B cell (primary cell): ENCODE data around the gene ITGA3. TPM values are rescaled to one million over a fixed set of nuclear protein-coding genes. Genes with fewer than 3 reads are reported as not detected.

Source experiments
- ATAC-seq: fragments of 200-7000 bp; cut with Tn5 transposase; one replicate; pipeline ENCODE4 v1.10.0; 2021; ENCODE audit warnings: low read depth, mild to moderate bottlenecking, moderate number of reproducible peaks, moderate library complexity
- CTCF ChIA-PET: fragments of 350-600 bp; sonication (Branson Sonifier 250); formaldehyde crosslinking; loops from one replicate; lab custom pipeline; 2021; ENCODE audit warnings: antibody characterized with exemption, inconsistent platforms; lab: Charles Lee
- POLR2A ChIA-PET: fragments of 350-600 bp; sonication (Branson Sonifier 250); formaldehyde crosslinking; loops from one replicate; lab custom pipeline; 2021; ENCODE audit warnings: antibody characterized with exemption; lab: Charles Lee
- DNase-seq: peaks from one replicate; pipeline ENCODE4 v3.0.0; 2013
- H2AFZ ChIP-seq: 2 replicates; pipeline ENCODE4 v1.6.1; 2012; ENCODE audit warnings: mild to moderate bottlenecking, low read depth, low read length; ENCODE audit not compliant: insufficient read depth, poor library complexity, severe bottlenecking
- H3K27ac ChIP-seq, 2 donors: 1 replicate in 1 of 2; 2 replicates in 1 of 2; pipeline ENCODE4 v1.5.1; 2012 to 2013; ENCODE audit warnings: low read length in 2 of 2, mild to moderate bottlenecking in 2 of 2, moderate library complexity in 1 of 2
- H3K27me3 ChIP-seq, 4 experiments: fragments of 200-600 bp in 1 of 4; sonication (generic) in 1 of 4; replicated peaks in 1 of 4; 1 replicate in 2 of 4; 2 replicates in 2 of 4; pipeline versions ENCODE4 v1.6.1 to v1.7.0; 2013 to 2016; ENCODE audit warnings: low read length in 3 of 4, mild to moderate bottlenecking in 2 of 4, mixed read lengths in 1 of 4, moderate library complexity in 1 of 4; ENCODE audit not compliant: insufficient read depth in 4 of 4, control insufficient read depth in 3 of 4; ENCODE audit errors: control extremely low read depth in 1 of 4
- H3K36me3 ChIP-seq, 2 experiments: replicated peaks in 1 of 2; 1 replicate in 1 of 2; 2 replicates in 1 of 2; pipeline versions ENCODE4 v1.6.1 to v1.7.1; 2013; ENCODE audit warnings: low read length in 1 of 2; ENCODE audit not compliant: insufficient read depth in 2 of 2, control insufficient read depth in 1 of 2; ENCODE audit errors: control extremely low read depth in 1 of 2, extremely low read depth in 1 of 2
- H3K4me1 ChIP-seq, 2 donors: fragments of 200-600 bp in 1 of 2; sonication (generic) in 1 of 2; 1 replicate in 1 of 2; 2 replicates in 1 of 2; pipeline versions ENCODE4 v1.5.1 to v1.6.1; 2013 to 2017; ENCODE audit warnings: low read length in 2 of 2; ENCODE audit not compliant: control insufficient read depth in 2 of 2, insufficient read depth in 2 of 2
- H3K4me2 ChIP-seq: replicated peaks from 2 replicates; pipeline ENCODE3; 2012; ENCODE audit warnings: mild to moderate bottlenecking, low read depth, low read length; ENCODE audit not compliant: poor library complexity, severe bottlenecking
- H3K4me3 ChIP-seq, 5 experiments: fragments of 200-600 bp in 1 of 5; sonication (generic) in 1 of 5; 1 replicate in 3 of 5; 2 replicates in 2 of 5; pipeline versions ENCODE4 v1.5.1 to v1.7.0; 2011 to 2016; ENCODE audit warnings: low read length in 4 of 5, mild to moderate bottlenecking in 4 of 5, low read depth in 2 of 5, control low read depth in 1 of 5, moderate library complexity in 1 of 5; ENCODE audit not compliant: insufficient read depth in 1 of 5; ENCODE audit errors: control extremely low read depth in 1 of 5, extremely low read depth in 1 of 5
- H3K79me2 ChIP-seq: fragments of 200-600 bp; sonication (generic); one replicate; pipeline ENCODE4 v1.6.0; 2016; ENCODE audit warnings: low read length; ENCODE audit not compliant: control insufficient read depth, insufficient read depth
- H3K9ac ChIP-seq: fragments of 200-600 bp; sonication (generic); 2 replicates; pipeline ENCODE4 v1.6.1; 2017; ENCODE audit warnings: mild to moderate bottlenecking, low read length, moderate library complexity
- H3K9me3 ChIP-seq, 3 donors: one replicate each; pipeline versions ENCODE4 v1.6.1 to v1.7.1; 2013; ENCODE audit warnings: low read length in 2 of 3; ENCODE audit not compliant: control insufficient read depth in 2 of 3, insufficient read depth in 1 of 3; ENCODE audit errors: control extremely low read depth in 1 of 3
- H4K20me1 ChIP-seq: 2 replicates; pipeline ENCODE4 v1.6.0; 2012; ENCODE audit warnings: mild to moderate bottlenecking, low read length; ENCODE audit not compliant: insufficient read depth, control insufficient read depth, poor library complexity, severe bottlenecking
- H3K27ac Mint-ChIP-seq: one replicate; pipeline ENCODE4 v1.8.0; 2021; ENCODE audit warnings: mixed read lengths
- H3K27me3 Mint-ChIP-seq: one replicate; pipeline ENCODE4 v1.8.0; 2021; ENCODE audit warnings: mixed read lengths
- H3K4me1 Mint-ChIP-seq: one replicate; pipeline ENCODE4 v1.8.0; 2021; ENCODE audit warnings: mixed read lengths
- H3K4me3 Mint-ChIP-seq: one replicate; pipeline ENCODE4 v1.8.0; 2021; ENCODE audit warnings: mixed read lengths
- H3K9me3 Mint-ChIP-seq: one replicate; pipeline ENCODE4 v1.8.0; 2022; ENCODE audit warnings: mixed read lengths; ENCODE audit not compliant: insufficient read depth
- EZH2 ChIP-seq: IDR thresholded peaks from 2 replicates; pipeline ENCODE4 v1.6.1; 2012; ENCODE audit warnings: borderline replicate concordance, low read depth, mild to moderate bottlenecking, moderate library complexity, low read length; ENCODE audit not compliant: insufficient read depth, poor library complexity, severe bottlenecking
- WGBS: methylation state at CpG from one replicate; pipeline ENCODE4 v1.1.5; 2013; ENCODE audit warnings: missing lambda C conversion rate; ENCODE audit not compliant: insufficient coverage; 5-methylcytosine and 5-hydroxymethylcytosine counted together
- intact Hi-C: fragments of 100-400 bp; cut with micrococcal nuclease; formaldehyde crosslinking; loops from one replicate; pipeline ENCODE4 v1.10.0; 2022
- polyA plus RNA-seq: library from polyadenylated mRNA; depleted of rRNA; stranded (reverse); fragments of >200 nt; gene quantifications from 2 replicates; pipeline ENCODE4 v1.2.3, GENCODE V29; 2012
- total RNA-seq, 2 donors: library from RNA; stranded (reverse); fragments of 120-200 nt in 1 of 2; gene quantifications; 1 replicate in 1 of 2; 2 replicates in 1 of 2; pipeline versions ENCODE4 v1.2.3 to v1.2.4, GENCODE V29; 2013 to 2022
- TF ChIP-seq, protein P1 (sequence below): fragments of 200-600 bp; IDR thresholded peaks from one replicate; pipeline ENCODE4 v1.8.0; 2022; ENCODE audit warnings: antibody characterized with exemption, mild to moderate bottlenecking

The ITGA3 gene
- total and polyA plus RNA-seq, 2 donors (not counting 1 experiment from before 2014, with no cell fraction given), result 11.9 to 13.3 TPM

DNA sequence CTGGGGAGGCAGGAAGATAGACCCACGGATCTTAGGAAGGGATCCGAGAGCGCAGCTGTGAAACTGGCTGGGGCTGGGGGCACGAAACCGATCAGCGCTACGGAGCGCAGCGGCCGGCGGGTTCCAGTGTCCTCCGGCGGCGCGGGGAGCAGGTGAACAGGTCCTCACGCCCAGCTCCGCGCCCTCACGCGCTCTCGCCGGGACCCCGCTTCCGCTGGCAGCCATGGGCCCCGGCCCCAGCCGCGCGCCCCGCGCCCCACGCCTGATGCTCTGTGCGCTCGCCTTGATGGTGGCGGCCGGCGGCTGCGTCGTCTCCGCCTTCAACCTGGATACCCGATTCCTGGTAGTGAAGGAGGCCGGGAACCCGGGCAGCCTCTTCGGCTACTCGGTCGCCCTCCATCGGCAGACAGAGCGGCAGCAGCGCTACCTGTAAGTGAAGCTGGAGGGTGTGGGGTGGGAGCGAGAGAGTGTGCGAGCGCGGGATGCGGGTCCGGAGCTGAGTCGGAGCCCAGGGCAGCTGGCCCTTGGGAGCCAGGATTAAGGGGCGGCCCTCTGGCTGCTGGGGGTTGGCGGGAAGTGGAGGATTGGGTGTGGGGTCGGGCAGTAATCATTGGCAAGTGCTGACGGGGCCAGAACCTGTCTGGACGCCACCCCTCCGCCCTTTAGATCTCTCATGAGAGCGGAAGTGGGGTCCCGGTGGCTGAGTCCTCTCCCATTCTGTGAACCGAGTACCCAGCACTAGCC, 479 bp downstream of the ITGA3 start:
- peak overlapping the region; percentile 34 to 80 (median 64) for H3K4me3 ChIP-seq
- H2AFZ ChIP-seq, result peak overlapping the region; percentile 93
- no peaks in the 10 kb centered on the region for H3K79me2 ChIP-seq
- H3K27me3 ChIP-seq, result peaks cover 0 to 48% (median 3%) of the 10 kb centered on the region in 4 experiments
- WGBS, result under 1% methylated on average over 64 of the region's 64 CpGs
- peak overlapping the region; percentile 92 for H3K4me3 Mint-ChIP-seq
- peak; percentile 65 for ATAC-seq
- peak overlapping the region; percentile 75 for H3K9ac ChIP-seq
- no peaks in the 10 kb centered on the region for H3K36me3 ChIP-seq
- TF ChIP-seq, protein P1, sequence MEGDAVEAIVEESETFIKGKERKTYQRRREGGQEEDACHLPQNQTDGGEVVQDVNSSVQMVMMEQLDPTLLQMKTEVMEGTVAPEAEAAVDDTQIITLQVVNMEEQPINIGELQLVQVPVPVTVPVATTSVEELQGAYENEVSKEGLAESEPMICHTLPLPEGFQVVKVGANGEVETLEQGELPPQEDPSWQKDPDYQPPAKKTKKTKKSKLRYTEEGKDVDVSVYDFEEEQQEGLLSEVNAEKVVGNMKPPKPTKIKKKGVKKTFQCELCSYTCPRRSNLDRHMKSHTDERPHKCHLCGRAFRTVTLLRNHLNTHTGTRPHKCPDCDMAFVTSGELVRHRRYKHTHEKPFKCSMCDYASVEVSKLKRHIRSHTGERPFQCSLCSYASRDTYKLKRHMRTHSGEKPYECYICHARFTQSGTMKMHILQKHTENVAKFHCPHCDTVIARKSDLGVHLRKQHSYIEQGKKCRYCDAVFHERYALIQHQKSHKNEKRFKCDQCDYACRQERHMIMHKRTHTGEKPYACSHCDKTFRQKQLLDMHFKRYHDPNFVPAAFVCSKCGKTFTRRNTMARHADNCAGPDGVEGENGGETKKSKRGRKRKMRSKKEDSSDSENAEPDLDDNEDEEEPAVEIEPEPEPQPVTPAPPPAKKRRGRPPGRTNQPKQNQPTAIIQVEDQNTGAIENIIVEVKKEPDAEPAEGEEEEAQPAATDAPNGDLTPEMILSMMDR, result peak; percentile 32
- no peak for TF ChIP-seq EZH2
- ChIA-PET CTCF (interaction anchor here (0.7 to 3.7 kb wide), 11 partner anchors 11 to 241 kb away, joined by 3 to 25 read pairs (median 5); no protein-coding TSS in a partner anchor), POLR2A (interaction anchor here (0.6 to 1.1 kb wide), 2 partner anchors 62 to 309 kb away, joined by 3 to 7 read pairs; no protein-coding TSS in a partner anchor)
- peaks cover 11 to 22% of the 10 kb centered on the region in 2 donors for H3K4me1 ChIP-seq
- intact Hi-C loops, result no loop called here
- H3K4me2 ChIP-seq, result peak overlapping the region; percentile 99
- H3K27ac Mint-ChIP-seq, result peak overlapping the region; percentile 67
- peak; percentile 71 for DNase-seq
- peaks cover 17% of the 10 kb centered on the region for H3K27me3 Mint-ChIP-seq
- no peak overlapping the region for H3K27ac ChIP-seq
- no peaks in the 10 kb centered on the region for H4K20me1 ChIP-seq
- peaks cover 0 to 3% (median 0%) of the 10 kb centered on the region in 3 donors for H3K9me3 ChIP-seq
- H3K4me1 Mint-ChIP-seq, result peaks cover 22% of the 10 kb centered on the region
- no peaks in the 10 kb centered on the region for H3K9me3 Mint-ChIP-seq

DNA sequence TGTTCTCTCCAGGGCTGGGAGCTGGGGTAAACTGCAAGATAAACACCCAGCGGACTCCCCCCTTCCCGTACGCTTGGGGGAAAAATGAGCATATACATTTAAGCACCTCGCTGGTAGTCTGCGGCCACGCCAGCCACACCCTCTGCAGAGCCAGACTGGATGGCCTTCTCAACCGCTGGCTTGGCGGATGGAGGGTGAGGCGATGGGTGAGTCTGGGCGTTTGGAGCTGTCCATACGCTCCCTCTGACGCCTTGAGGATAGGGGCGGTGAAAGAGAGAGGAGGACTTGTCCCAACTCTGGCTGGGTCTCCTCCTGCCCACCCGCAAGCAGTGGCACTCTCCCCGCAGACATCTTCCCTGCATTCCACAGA, 1.0 kb downstream of the ITGA3 start:
- POLR2A ChIA-PET, result no interaction called here
- H3K9me3 ChIP-seq, result peaks cover 0 to 3% (median 0%) of the 10 kb centered on the region in 3 donors
- H3K4me2 ChIP-seq, result peak overlapping the region; percentile 99
- H3K27me3 Mint-ChIP-seq, result peaks cover 17% of the 10 kb centered on the region
- H3K9ac ChIP-seq, result peak overlapping the region; percentile 75
- no peaks in the 10 kb centered on the region for H3K36me3 ChIP-seq
- no peaks in the 10 kb centered on the region for H4K20me1 ChIP-seq
- H2AFZ ChIP-seq, result peak overlapping the region; percentile 93
- peak overlapping the region in 4 of 5 experiments; percentile 50 to 80 (median 69) for H3K4me3 ChIP-seq
- peaks cover 0 to 50% (median 3%) of the 10 kb centered on the region in 4 experiments for H3K27me3 ChIP-seq
- peaks cover 22% of the 10 kb centered on the region for H3K4me1 Mint-ChIP-seq
- intact Hi-C loops, result no loop called here
- H3K4me1 ChIP-seq, result peaks cover 11 to 22% of the 10 kb centered on the region in 2 donors
- no peaks in the 10 kb centered on the region for H3K9me3 Mint-ChIP-seq
- TF ChIP-seq EZH2, result no peak
- TF ChIP-seq, protein P1, result no peak
- H3K27ac ChIP-seq, result no peak overlapping the region
- CTCF ChIA-PET, result interaction anchor here (1.1 to 3.7 kb wide), 7 partner anchors 10 to 143 kb away, joined by 4 to 25 read pairs (median 6); no protein-coding TSS in a partner anchor
- no peak for DNase-seq
- H3K79me2 ChIP-seq, result no peaks in the 10 kb centered on the region
- 39% methylated on average over 10 of the region's 15 CpGs for WGBS
- ATAC-seq, result no peak
- peak overlapping the region; percentile 67 for H3K27ac Mint-ChIP-seq
- H3K4me3 Mint-ChIP-seq, result peak overlapping the region; percentile 92
